KG1 (cell line): ENCODE data around the gene PRPF38A.
A peak's percentile ranks its signal among the peaks of the same experiment; 100 is the strongest.
"Not testable (repeated sequence)": the region's sequence is repeated elsewhere in the genome, so short reads cannot be mapped to it uniquely, and the experiment has no call there.

Experiments
- DNase-seq: peaks from one replicate; lab custom pipeline; 2025; lab: John Stamatoyannopoulos, UW

PRPF38A gene

GRCh38 chr1:52404116-52404974 lies at the start of gene PRPF38A, which contains the start of gene ORC1:
Gene PRPF38A, plus strand, starts transcription at chr1:52404602. Its CDS starts 148 bp downstream, at chr1:52404750.
Gene ORC1, minus strand, starts transcription at chr1:52404423. Its CDS starts 2,200 bp downstream, at chr1:52402223.
- DNase-seq = peak; percentile 97

- no peak for DNase-seq
These were observed 49.0 kb upstream of the PRPF38A start for GRCh38 chr1:52355436-52355835.

GRCh38 chr1:52355847-52356505 lies 48.4 kb upstream of the PRPF38A start:
- DNase-seq = no peak

- DNase-seq = no peak
These were observed 47.5 kb upstream of the PRPF38A start for GRCh38 chr1:52356818-52357355.

GRCh38 chr1:52357397-52357796 lies 47.0 kb upstream of the PRPF38A start:
- DNase-seq = no peak

GRCh38 chr1:52358851-52359497 lies 45.4 kb upstream of the PRPF38A start:
- DNase-seq = no peak

DNA sequence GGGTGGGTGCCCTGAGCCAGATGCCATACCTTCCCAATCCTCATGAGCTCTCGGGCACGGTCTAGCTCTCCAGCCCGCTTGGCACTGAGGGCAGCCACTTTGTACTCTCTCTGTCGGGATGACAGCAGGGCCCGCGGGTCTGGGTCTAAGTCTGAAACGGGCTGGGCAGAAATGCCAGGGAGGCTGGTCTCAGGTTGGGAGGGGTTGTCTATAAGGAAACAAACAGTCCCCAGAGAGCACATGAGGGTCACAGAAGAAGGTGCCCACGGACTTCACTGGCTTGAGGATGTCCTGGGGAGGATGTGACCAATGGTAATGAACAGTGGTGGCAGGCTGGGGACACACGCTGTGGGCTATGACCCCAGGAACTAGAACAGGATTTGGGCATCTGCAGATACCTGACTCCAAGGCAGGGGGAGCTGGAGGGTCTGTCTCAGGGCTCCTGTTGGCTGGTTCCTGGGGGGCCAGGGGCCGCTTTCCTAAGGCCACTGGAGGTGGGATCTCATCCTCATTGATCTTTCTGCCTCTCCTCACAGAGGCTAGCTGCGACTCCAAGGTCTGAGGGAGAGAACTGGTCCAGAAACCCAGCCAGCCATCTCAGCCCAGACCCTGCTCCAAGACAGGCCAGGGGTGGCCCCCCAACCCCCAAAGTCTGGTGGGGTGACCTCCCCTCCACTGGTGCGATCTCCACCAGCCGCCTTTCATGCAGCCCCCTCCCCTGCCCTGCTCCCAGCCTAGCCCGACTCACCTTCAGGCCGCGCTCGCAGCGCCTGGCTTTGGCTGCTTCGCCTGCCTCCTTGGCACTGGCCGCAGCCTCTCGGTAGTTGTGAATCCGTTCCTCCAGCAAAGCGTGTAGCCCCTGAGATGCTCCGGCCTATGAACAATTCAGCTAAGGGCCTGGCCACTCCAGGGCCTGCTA lies 44.5 kb upstream of the PRPF38A start:
- DNase-seq = no peak

DNA sequence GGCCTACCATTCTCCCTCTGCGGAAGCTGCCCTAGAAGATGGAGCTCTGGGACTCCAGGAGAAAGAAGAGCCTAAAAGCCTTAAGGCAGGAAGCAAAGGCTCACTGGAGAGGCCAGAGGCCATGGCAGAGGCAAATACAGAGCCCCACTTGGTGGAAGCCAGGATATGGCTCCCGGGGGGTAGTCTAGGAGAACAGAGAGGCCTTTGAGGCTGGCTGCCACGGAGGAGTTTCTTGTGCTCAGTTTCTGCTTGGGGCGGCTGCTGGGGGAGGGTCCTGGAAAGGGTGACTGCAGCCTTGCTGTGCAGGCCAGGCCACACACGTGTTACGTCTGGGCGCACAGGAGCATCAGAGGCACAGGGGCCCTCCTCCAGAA lies 43.8 kb upstream of the PRPF38A start:
- DNase-seq = no peak

DNA sequence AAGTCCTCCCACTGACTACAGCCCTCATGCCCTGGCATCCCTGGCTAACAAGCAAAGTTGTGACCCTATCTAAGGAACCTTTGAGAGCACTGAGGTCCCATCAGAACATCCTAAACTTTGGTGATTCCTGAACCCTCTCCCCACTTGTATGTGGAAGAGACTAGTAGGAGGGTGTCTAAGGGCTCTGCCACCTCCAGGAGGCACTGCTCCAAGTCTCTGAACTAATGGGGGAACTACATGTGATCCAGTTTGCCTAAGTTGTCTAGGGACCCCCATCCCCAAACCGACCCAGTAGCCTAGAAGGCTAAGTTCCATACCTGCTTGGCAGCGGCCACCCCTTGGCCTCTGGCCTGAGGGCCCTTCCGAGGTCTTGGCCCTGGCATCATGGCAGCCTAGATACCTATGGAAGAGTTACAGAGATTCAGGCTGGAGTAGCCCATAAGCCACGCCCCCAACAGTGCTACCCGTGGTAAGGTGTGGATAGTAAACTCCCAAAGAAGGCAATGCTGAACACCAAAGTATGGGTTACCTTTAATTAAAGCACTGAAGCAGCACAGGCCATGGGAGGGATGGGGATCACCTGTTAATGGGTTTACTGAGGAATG lies 40.1 kb upstream of the PRPF38A start:
- no peak for DNase-seq

- DNase-seq = no peak
These were observed 39.2 kb upstream of the PRPF38A start for GRCh38 chr1:52365071-52365745.

DNA sequence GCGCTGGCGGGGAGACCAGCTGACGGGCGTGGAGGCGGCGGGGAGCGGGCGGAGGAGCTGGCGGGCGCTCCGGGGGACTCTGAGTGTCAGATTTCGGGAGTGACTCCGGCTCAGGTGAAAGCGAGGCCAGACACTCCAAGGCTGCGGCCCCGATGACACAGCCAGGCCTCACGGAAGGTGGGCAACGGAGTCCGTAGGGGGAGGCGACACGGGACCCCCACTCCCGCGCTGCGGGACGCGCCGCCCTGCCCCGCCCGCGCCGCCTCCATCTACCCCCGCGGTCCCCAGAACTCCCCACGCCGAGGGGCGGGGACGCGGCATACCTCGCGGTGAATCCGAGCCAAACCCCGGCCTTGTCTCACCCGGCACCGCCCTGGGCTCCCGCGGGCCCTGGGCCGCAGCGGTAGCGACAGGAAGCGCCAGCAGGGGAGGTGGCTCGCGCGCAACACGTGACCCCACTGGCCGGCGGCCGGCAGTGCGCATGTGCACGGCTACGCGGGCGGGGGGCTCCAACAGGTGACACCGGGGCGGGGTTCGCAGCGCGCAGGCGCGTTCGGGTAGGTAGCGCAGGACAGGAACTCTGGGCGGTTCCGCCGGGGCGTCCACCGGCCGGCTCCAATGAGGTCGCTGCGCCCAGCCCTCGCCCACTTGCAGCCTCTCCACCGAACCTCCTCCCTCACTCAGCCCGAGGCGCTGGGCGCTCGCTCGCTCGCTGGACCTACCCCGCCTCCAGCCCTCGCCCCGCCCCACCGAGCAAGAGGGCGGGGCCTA lies 38.5 kb upstream of the PRPF38A start, which contains the start of gene CC2D1B:
Gene CC2D1B (minus strand): TSS at position 460 of the 771 bp plus-strand sequence. CDS start 1,585 bp downstream, outside the sequence.
- DNase-seq = peak; percentile 93

DNA sequence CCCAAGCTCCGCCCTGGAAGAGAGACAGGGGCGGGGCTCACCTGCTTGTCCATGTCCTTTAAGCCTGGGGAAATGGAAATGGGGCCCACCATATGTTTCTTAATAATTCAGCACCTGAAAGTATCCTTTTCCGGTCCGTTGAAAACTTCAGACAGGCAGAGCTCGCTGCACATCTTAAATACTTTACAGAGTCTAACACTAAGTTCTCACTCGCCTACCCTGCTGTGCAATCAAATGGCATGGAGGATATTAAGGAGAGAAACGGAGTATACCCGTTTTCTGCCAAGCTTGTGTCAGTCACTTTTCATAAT lies 37.9 kb upstream of the PRPF38A start:
- DNase-seq = no peak

DNA sequence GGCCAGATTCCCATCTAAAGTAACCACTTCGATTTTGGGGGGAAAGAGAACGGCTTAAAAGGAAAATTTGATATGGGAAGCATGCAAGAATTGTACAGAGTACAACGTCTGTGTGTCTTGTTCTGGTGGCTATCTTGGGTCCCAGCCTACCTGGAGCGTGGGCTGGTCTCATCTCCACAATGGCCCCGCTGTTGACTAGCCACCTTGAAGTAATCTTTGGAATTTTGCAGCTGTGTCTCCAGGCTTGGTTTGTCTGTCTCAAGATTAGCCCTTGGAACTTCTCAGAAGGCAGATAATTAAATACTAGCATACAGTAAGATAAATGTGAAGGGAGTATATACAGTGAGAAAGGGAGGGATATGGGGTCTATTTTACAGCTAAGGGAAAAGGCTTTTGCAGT lies 37.1 kb upstream of the PRPF38A start:
- DNase-seq = no peak

DNA sequence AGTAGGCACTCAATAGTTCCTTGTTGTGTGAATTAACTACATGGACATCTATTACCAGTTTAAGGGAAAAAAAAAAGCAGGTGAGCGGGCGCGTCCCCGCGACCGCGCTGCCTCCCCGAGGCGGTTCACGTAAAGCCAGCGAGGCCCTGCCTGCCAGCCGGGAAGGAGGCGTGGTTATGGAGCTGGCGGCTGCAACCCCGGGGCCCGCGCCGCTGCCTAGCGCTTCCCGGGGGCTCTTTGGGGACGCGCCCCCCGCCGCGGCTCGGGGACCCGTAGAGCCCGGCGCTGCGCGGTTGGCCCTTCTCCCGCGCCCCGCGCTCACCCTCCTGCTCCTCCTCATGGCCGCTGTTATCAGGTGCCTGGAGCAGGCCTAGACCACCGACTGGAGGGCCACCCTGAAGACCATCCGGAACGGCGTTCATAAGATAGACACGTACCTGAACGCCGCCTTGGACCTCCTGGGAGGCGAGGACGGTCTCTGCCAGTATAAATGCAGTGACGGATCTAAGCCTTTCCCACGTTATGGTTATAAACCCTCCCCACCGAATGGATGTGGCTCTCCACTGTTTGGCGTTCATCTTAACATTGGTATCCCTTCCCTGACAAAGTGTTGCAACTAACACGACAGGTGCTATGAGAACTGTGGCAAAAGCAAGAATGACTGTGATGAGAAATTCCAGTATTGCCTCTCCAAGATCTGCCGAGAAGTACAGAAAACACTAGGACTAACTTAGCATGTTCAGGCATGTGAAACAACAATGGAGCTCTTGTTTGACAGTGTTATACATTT lies 35.8 kb upstream of the PRPF38A start:
- no peak for DNase-seq

- DNase-seq = not testable (repeated sequence)
These were observed 34.6 kb upstream of the PRPF38A start for GRCh38 chr1:52369851-52370250.

GRCh38 chr1:52385376-52385775 lies 19.0 kb upstream of the PRPF38A start:
- DNase-seq = no peak

DNA sequence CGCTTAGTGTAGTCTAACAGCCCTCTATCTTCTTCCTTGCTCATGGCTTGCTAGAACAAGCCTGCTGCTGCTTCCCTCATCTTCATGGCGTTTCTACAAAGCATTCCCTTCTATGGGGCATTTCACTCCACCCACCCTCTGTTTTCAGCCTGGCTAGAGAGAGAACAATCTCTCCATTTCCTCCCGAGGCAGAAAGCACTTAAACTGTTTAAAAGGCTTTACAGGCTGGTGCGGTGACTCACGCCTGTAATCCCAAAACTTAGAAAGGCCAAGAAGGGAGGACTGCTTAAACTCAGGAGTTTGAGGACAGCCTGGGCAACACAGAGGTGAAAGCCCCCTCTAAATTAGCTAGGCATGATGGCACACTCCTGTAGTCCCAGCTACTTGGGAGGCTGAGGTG lies 17.9 kb upstream of the PRPF38A start:
- no peak for DNase-seq

GRCh38 chr1:52393174-52393573 lies 11.2 kb upstream of the PRPF38A start:
- DNase-seq = no peak

DNA sequence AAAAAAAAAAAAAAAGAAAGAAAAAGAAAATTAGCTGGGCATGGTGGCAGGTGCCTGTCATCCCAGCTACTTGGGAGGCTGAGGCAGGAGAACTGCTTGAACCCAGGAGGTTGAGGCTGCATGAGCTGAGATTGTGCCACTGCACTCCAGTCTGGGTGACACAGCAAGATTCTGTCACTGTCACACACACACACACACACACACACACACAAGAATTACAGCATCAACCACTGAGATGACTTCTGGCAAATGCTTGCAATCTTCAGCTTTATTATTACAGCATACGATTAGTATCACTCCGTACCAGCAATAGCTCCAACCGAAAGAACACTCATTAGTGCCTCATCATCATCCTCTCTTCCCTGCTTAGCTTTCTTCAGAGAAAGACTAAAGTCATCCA lies 4.8 kb upstream of the PRPF38A start:
- no peak for DNase-seq
